HG02943 (cell line): Measurements from ENCODE around the gene ADCY6.

Experiments used
- ATAC-seq: cut with Tn5 transposase; IDR thresholded peaks from one replicate; pipeline ENCODE4 v1.9.1; 2021; ENCODE audit warnings: mild to moderate bottlenecking, low read depth, moderate library complexity; ENCODE audit not compliant: unreplicated experiment

Gene ADCY6

GRCh38 chr12:48787791-48788523 is 932 bp downstream of the ADCY6 start:
- ATAC-seq, result no peak

- ATAC-seq, result no peak
Measured at GRCh38 chr12:48786591-48787544, 2.0 kb downstream of the ADCY6 start.

GRCh38 chr12:48783432-48783831 is 5.5 kb downstream of the ADCY6 start:
- ATAC-seq, result no peak

- ATAC-seq, result no peak
Measured at GRCh38 chr12:48782457-48783395, 6.2 kb downstream of the ADCY6 start.

GRCh38 chr12:48781750-48782456 is 7.0 kb downstream of the ADCY6 start:
- no peak for ATAC-seq

- ATAC-seq, result no peak
Measured at GRCh38 chr12:48780381-48781025, 8.4 kb downstream of the ADCY6 start.

GRCh38 chr12:48779869-48780268 is 9.0 kb downstream of the ADCY6 start:
- ATAC-seq, result no peak

- no peak for ATAC-seq
Measured at GRCh38 chr12:48777501-48778400, 11.1 kb downstream of the ADCY6 start.

GRCh38 chr12:48776956-48777355 is 11.9 kb downstream of the ADCY6 start:
- no peak for ATAC-seq

- ATAC-seq, result no peak
Measured at GRCh38 chr12:48775991-48776649, 12.8 kb downstream of the ADCY6 start.

GRCh38 chr12:48775299-48775698 is 13.6 kb downstream of the ADCY6 start:
- no peak for ATAC-seq

- no peak for ATAC-seq
Measured at GRCh38 chr12:48774516-48774915, 14.4 kb downstream of the ADCY6 start.

GRCh38 chr12:48773686-48774085 is 15.2 kb downstream of the ADCY6 start:
- no peak for ATAC-seq

GRCh38 chr12:48771588-48772112 is 17.2 kb downstream of the ADCY6 start:
- no peak for ATAC-seq

- ATAC-seq, result no peak
Measured at GRCh38 chr12:48770756-48771155, 18.1 kb downstream of the ADCY6 start.

- no peak for ATAC-seq
Measured at GRCh38 chr12:48768736-48769135, 20.2 kb downstream of the ADCY6 start.

GRCh38 chr12:48768147-48768546 is 20.7 kb downstream of the ADCY6 start:
- ATAC-seq, result no peak

- ATAC-seq, result no peak
Measured at GRCh38 chr12:48767521-48767920, 21.4 kb downstream of the ADCY6 start.
